Central memory CD8-positive, alpha-beta T cell (primary cell): ENCODE data around the gene SLX9.

Source experiments
- ATAC-seq: fragments of 150-1000 bp; cut with Tn5 transposase; replicated peaks from 2 replicates; pipeline ENCODE4 v1.10.0; 2022; ENCODE audit warnings: mild to moderate bottlenecking, moderate FRiP score, moderate number of reproducible peaks; ENCODE audit not compliant: poor library complexity, severe bottlenecking; ENCODE audit errors: extremely low read depth
- DNase-seq, 2 donors: peaks; one replicate each; pipeline ENCODE4 v3.0.0; 2021; ENCODE audit warnings: low spot score in 2 of 2
- H3K27ac Mint-ChIP-seq: one replicate; pipeline ENCODE4 v1.8.0; 2022; ENCODE audit warnings: low read depth, mild to moderate bottlenecking, moderate library complexity, mixed read lengths
- H3K27me3 Mint-ChIP-seq: one replicate; pipeline ENCODE4 v1.8.0; 2022; ENCODE audit warnings: mixed read lengths
- H3K36me3 Mint-ChIP-seq: one replicate; pipeline ENCODE4 v1.8.0; 2022; ENCODE audit warnings: mild to moderate bottlenecking, moderate library complexity, mixed read lengths; ENCODE audit not compliant: insufficient read depth
- H3K4me1 Mint-ChIP-seq: one replicate; pipeline ENCODE4 v1.8.0; 2022; ENCODE audit warnings: mixed read lengths
- H3K4me3 Mint-ChIP-seq: one replicate; pipeline ENCODE4 v1.8.0; 2022; ENCODE audit warnings: mild to moderate bottlenecking, moderate library complexity, mixed read lengths
- H3K9me3 Mint-ChIP-seq: one replicate; pipeline ENCODE4 v1.8.0; 2022; ENCODE audit warnings: mixed read lengths

SLX9 gene

GRCh38 chr21:44913425-44914175, 26.2 kb upstream of the SLX9 start:
- Mint-ChIP-seq H3K27ac (peak overlapping the region; percentile 89), H3K36me3 (peaks cover 48% of the 10 kb centered on the region), H3K4me3 (peak overlapping the region; percentile 93), H3K9me3 (no peaks in the 10 kb centered on the region), H3K4me1 (peaks cover 89% of the 10 kb centered on the region), H3K27me3 (no peaks in the 10 kb centered on the region)
- ATAC-seq (no peak), DNase-seq (no peak)

GRCh38 chr21:44914176-44914874, 25.5 kb upstream of the SLX9 start:
- Mint-ChIP-seq H3K4me3 (peak overlapping the region; percentile 93), H3K36me3 (peaks cover 46% of the 10 kb centered on the region), H3K27ac (peak overlapping the region; percentile 89), H3K9me3 (no peaks in the 10 kb centered on the region), H3K4me1 (peaks cover 85% of the 10 kb centered on the region), H3K27me3 (no peaks in the 10 kb centered on the region)
- peak; percentile 50 to 51 for DNase-seq
- ATAC-seq: peak; percentile 66

- Mint-ChIP-seq H3K36me3 (peaks cover 45% of the 10 kb centered on the region), H3K4me1 (peaks cover 81% of the 10 kb centered on the region), H3K4me3 (peak overlapping the region; percentile 93), H3K9me3 (no peaks in the 10 kb centered on the region), H3K27ac (peak overlapping the region; percentile 48), H3K27me3 (no peaks in the 10 kb centered on the region)
- DNase-seq (no peak), ATAC-seq (no peak)
These were observed 22.9 kb upstream of the SLX9 start for GRCh38 chr21:44916965-44917364.

GRCh38 chr21:44917446-44918106, 22.3 kb upstream of the SLX9 start:
- ATAC-seq: no peak
- Mint-ChIP-seq H3K36me3 (peaks cover 42% of the 10 kb centered on the region), H3K9me3 (no peaks in the 10 kb centered on the region), H3K27ac (peak overlapping the region; percentile 97), H3K27me3 (no peaks in the 10 kb centered on the region), H3K4me1 (peaks cover 80% of the 10 kb centered on the region), H3K4me3 (peak overlapping the region; percentile 93)
- no peak for DNase-seq

DNA sequence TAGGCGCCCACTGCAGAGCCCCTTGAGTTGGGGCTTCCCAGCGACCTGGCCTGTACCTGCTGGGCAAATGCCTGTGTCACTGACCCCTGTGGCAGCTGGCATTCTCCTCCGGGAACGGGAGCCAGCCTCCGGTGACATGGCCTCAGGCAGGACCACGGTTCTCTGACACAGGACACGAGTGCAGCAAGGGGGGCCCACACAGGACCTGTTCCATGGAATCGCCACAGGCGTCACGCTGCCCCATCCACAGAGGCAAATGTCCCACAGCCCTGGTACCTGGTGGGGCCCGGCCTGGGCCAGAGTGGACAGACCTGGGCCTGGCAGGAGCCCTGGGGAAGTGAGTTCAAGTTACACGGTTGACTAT, 21.7 kb upstream of the SLX9 start:
- DNase-seq: no peak
- Mint-ChIP-seq H3K4me3 (peak overlapping the region; percentile 93), H3K36me3 (peaks cover 42% of the 10 kb centered on the region), H3K27ac (peak overlapping the region; percentile 97), H3K27me3 (no peaks in the 10 kb centered on the region), H3K4me1 (peaks cover 84% of the 10 kb centered on the region), H3K9me3 (no peaks in the 10 kb centered on the region)
- no peak for ATAC-seq

- Mint-ChIP-seq H3K9me3 (no peaks in the 10 kb centered on the region), H3K4me1 (peaks cover 83% of the 10 kb centered on the region), H3K27ac (peak overlapping the region; percentile 97), H3K36me3 (peaks cover 42% of the 10 kb centered on the region), H3K4me3 (peak overlapping the region; percentile 93), H3K27me3 (no peaks in the 10 kb centered on the region)
- ATAC-seq: no peak
- no peak for DNase-seq
These were observed 21.2 kb upstream of the SLX9 start for GRCh38 chr21:44918581-44919033.

DNA sequence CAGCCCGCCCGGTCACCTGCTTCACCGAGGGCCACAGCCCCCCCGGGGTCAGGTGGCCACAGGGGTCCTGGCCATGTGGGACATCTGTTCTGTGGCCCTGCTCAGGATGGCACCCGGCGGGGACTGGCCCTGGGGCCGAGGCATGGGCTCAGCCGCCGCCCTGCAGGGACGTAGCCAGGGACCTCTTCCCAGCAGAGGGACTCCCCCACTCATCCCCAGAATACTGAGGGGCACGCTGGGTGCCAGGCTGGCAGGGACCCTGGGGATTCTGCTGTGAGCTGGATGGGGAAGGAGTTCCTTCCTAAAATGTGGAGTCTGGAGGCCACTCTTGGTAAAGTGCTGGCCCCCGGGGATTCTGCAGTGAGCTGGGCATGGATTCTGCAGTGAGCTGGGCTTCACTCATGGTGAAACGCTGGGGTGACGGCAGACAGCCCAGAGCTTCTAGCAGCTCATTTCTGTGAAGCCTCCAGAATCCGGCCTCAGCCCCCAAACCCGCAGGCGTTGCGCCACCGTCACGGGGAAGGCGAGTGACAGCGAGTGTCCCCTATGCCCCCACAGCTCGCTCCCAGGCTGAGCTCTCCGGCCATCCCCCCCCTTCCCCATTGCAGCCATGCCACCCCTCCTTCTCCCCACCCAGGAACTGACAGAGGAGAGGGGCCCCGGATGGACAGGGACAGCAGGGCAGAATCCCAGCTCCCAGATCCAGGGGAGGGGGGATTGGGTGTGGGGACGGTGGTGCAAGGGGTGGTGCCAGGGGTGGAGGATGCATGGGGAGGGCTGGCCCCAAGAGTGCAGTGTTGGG, 20.5 kb upstream of the SLX9 start:
- Mint-ChIP-seq H3K9me3 (no peaks in the 10 kb centered on the region), H3K27me3 (no peaks in the 10 kb centered on the region), H3K36me3 (peaks cover 40% of the 10 kb centered on the region), H3K4me1 (peaks cover 84% of the 10 kb centered on the region), H3K27ac (peak overlapping the region; percentile 97), H3K4me3 (peak overlapping the region; percentile 93)
- ATAC-seq: no peak
- DNase-seq: no peak

DNA sequence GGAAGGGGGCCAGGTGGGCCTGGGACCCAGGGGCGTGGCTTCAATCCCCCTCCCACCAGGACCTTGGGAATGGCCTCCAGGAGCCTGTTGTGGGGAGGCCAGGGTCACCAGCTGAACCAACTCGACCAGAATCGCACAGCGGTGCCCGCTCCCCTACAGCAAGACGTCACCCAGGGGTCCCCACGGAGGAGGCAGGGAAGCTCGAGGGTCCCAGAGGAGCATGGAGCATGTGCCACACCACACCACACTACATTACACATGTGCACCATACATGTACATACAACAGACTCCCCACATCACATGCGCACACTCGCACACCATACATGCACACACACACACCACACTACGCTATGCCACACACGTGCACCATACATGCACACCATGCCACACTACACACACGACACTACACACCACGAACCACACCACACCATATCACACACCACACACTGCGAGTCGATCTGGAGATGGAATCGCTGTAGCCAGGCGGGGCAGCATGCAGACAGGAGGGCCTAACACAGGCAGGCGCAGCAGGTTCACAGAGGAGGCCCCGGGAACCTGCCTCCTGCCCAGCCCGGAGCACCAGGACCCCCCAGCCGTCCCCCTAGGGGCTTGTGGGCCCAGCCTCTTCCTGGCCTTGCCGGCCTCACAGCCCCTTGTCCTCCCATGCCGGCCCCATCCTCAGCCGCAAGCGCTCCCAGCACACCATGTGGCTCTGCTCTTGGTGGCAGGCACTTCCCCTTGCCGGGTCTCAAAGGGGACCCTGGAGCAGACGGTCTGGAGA, 19.7 kb upstream of the SLX9 start:
- H3K27ac Mint-ChIP-seq: peak overlapping the region; percentile 97
- H3K27me3 Mint-ChIP-seq: no peaks in the 10 kb centered on the region
- H3K4me3 Mint-ChIP-seq: peak overlapping the region; percentile 93
- H3K9me3 Mint-ChIP-seq: no peaks in the 10 kb centered on the region
- peaks cover 84% of the 10 kb centered on the region for H3K4me1 Mint-ChIP-seq
- H3K36me3 Mint-ChIP-seq: peaks cover 37% of the 10 kb centered on the region
- ATAC-seq (peak; percentile 26), DNase-seq (no peak)

- DNase-seq: peak in 1 of 2 donors; percentile 36
- peak; percentile 70 for ATAC-seq
These were observed 18.9 kb upstream of the SLX9 start, which contains the start of gene ITGB2 for GRCh38 chr21:44920694-44921604. Gene ITGB2, minus strand, starts transcription at chr21:44920899. Its CDS starts 10,117 bp downstream, at chr21:44910782.

DNA sequence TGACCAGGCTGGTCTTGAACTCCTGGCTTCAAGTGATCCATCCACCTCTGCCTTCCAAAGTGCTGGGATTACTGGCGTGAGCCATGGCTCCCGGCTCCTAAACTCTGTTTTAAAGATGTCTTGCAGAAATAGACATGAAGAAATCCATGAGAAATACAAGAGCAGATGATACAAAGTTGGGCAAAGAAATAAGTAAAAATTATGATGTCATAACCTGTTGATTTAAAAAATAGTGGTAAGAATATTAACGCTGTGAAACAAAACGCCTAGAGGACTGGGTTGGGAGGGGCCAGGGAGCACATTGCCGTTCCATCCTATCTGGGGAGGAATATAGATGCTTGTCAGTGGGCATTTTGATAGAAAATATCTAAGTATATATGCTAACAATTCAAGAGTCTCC, 17.9 kb upstream of the SLX9 start:
- Mint-ChIP-seq H3K4me3 (peak overlapping the region; percentile 93), H3K36me3 (peaks cover 32% of the 10 kb centered on the region), H3K27ac (peak overlapping the region; percentile 97), H3K9me3 (no peaks in the 10 kb centered on the region), H3K4me1 (peaks cover 86% of the 10 kb centered on the region), H3K27me3 (no peaks in the 10 kb centered on the region)
- DNase-seq: no peak
- no peak for ATAC-seq

More at GRCh38 chr21:44920694-44921604, 18.9 kb upstream of the SLX9 start, which contains the start of gene ITGB2:
- Mint-ChIP-seq H3K4me3 (peak within 1 kb of the TSS; percentile 93), H3K9me3 (no peaks in the 10 kb centered on the region), H3K36me3 (peaks cover 35% of the 10 kb centered on the region), H3K27ac (peak within 1 kb of the TSS; percentile 97), H3K4me1 (peaks cover 86% of the 10 kb centered on the region), H3K27me3 (no peaks in the 10 kb centered on the region)
